SK-N-SH (cell line): ENCODE results near the gene LARP6. TPM values are rescaled to one million over a fixed set of nuclear protein-coding genes. Genes with fewer than 3 reads are reported as not detected.
A peak's percentile ranks its signal among the peaks of the same experiment; 100 is the strongest.

Source experiments
- CTCF ChIA-PET: fragments of 300-600, 350-600 bp; formaldehyde crosslinking; extraction: SDS; loops from one replicate; lab custom pipeline; 2021; lab: Yijun Ruan, JAX
- POLR2A ChIA-PET: fragments of 350-600 bp; sonication (Branson Sonifier 250); formaldehyde crosslinking; extraction: SDS; loops from one replicate; lab custom pipeline; 2020; ENCODE audit warnings: antibody characterized with exemption, inconsistent platforms; lab: Yijun Ruan, JAX
- DNase-seq: peaks from one replicate; pipeline ENCODE4 v3.0.0; 2012
- H2AFZ ChIP-seq: fragments of 200-600 bp; sonication (generic); 2 replicates; pipeline ENCODE4 v1.8.1; 2016; ENCODE audit warnings: antibody characterized with exemption, mild to moderate bottlenecking, low read depth
- H3F3A ChIP-seq: fragments of 200-600 bp; sonication (generic); replicated peaks from 2 replicates; pipeline ENCODE3; 2016; ENCODE audit warnings: antibody characterized with exemption, mild to moderate bottlenecking; ENCODE audit not compliant: insufficient read depth
- H3K27ac ChIP-seq, 2 experiments: fragments of 200-500 bp in 1 of 2; fragments of 200-600 bp in 1 of 2; sonication (Bioruptor generic) in 1 of 2; sonication (generic), shearing (Covaris generic) in 1 of 2; 2 replicates each; pipeline versions ENCODE4 v1.5.1 to v1.6.1; 2014 to 2016; ENCODE audit warnings: low read depth in 2 of 2, inconsistent platforms in 1 of 2, low read length in 1 of 2, mild to moderate bottlenecking in 1 of 2, mixed read lengths in 1 of 2
- H3K27me3 ChIP-seq: fragments of 200-600 bp; sonication (generic), shearing (Covaris generic); 2 replicates; pipeline ENCODE4 v1.6.1; 2016; ENCODE audit warnings: mixed run types; ENCODE audit not compliant: insufficient read depth
- H3K36me3 ChIP-seq, 2 experiments: fragments of 200-500 bp in 1 of 2; fragments of 200-600 bp in 1 of 2; sonication (Bioruptor generic) in 1 of 2; sonication (generic) in 1 of 2; replicated peaks in 1 of 2; 2 replicates each; pipeline versions ENCODE3 to v1.5.1; 2014 to 2016; ENCODE audit warnings: low read length in 1 of 2, mild to moderate bottlenecking in 1 of 2; ENCODE audit not compliant: insufficient read depth in 2 of 2, control insufficient read depth in 1 of 2
- H3K4me1 ChIP-seq, 2 experiments: fragments of 200-500 bp in 1 of 2; fragments of 200-600 bp in 1 of 2; sonication (Bioruptor generic) in 1 of 2; sonication (generic), shearing (Covaris generic) in 1 of 2; 2 replicates each; pipeline versions ENCODE4 v1.5.1 to v1.6.1; 2014 to 2016; ENCODE audit warnings: low read depth in 1 of 2, low read length in 1 of 2, mixed run types in 1 of 2; ENCODE audit not compliant: insufficient read depth in 2 of 2, control insufficient read depth in 1 of 2
- H3K4me2 ChIP-seq: fragments of 200-600 bp; sonication (generic), shearing (Covaris generic); 2 replicates; pipeline ENCODE4 v1.6.1; 2017; ENCODE audit warnings: mixed run types
- H3K4me3 ChIP-seq, 2 experiments: fragments of 200-500 bp in 1 of 2; fragments of 200-600 bp in 1 of 2; sonication (Bioruptor generic) in 1 of 2; sonication (generic), shearing (Covaris generic) in 1 of 2; 2 replicates each; pipeline versions ENCODE4 v1.5.1 to v1.8.1; 2014 to 2016; ENCODE audit warnings: low read depth in 2 of 2, inconsistent platforms in 1 of 2, low read length in 1 of 2, mild to moderate bottlenecking in 1 of 2, mixed read lengths in 1 of 2, moderate library complexity in 1 of 2
- H3K79me2 ChIP-seq: fragments of 200-600 bp; sonication (generic); 2 replicates; pipeline ENCODE4 v1.8.1; 2017; ENCODE audit warnings: mild to moderate bottlenecking; ENCODE audit not compliant: insufficient read depth
- H3K9ac ChIP-seq: fragments of 200-600 bp; sonication (generic); 2 replicates; pipeline ENCODE4 v1.6.1; 2017; ENCODE audit warnings: mixed run types
- H3K9me2 ChIP-seq: fragments of 200-600 bp; sonication (generic); 2 replicates; pipeline ENCODE4 v1.6.1; 2017; ENCODE audit warnings: mixed run types
- H3K9me3 ChIP-seq: fragments of 200-600 bp; sonication (generic); 2 replicates; pipeline ENCODE4 v1.6.1; 2017; ENCODE audit warnings: mixed run types, mild to moderate bottlenecking, moderate library complexity
- H4K20me1 ChIP-seq: fragments of 200-600 bp; sonication (generic); 2 replicates; pipeline ENCODE4 v1.6.1; 2017; ENCODE audit warnings: mild to moderate bottlenecking, mixed run types; ENCODE audit not compliant: insufficient read depth
- CHD2 ChIP-seq: fragments of 150-350 bp; IDR thresholded peaks from 2 replicates; pipeline ENCODE4 v1.6.1; 2018; ENCODE audit warnings: low read length; ENCODE audit not compliant: partially characterized antibody
- ELF1 ChIP-seq: IDR thresholded peaks from 2 replicates; pipeline ENCODE4 v1.4.0; 2012
- EP300 ChIP-seq, 2 experiments: IDR thresholded peaks; 2 replicates each; pipeline versions ENCODE4 v1.4.0 to v1.6.1; 2012; ENCODE audit warnings: borderline replicate concordance in 1 of 2, low read depth in 1 of 2, low read length in 1 of 2
- EZH2phosphoT487 ChIP-seq: fragments of 200-600 bp; sonication (generic); IDR thresholded peaks from 2 replicates; pipeline ENCODE4 v1.6.1; 2017; ENCODE audit warnings: low read depth, mixed run types, mild to moderate bottlenecking, antibody characterized with exemption, moderate library complexity, borderline replicate concordance
- FOXJ3 ChIP-seq: sonication (generic); formaldehyde crosslinking; IDR thresholded peaks from 2 replicates; pipeline ENCODE4 v1.5.1; 2020; ENCODE audit warnings: mild to moderate bottlenecking, missing genetic modification reagents
- FOXM1 ChIP-seq: IDR thresholded peaks from 2 replicates; pipeline ENCODE4 v1.4.0; 2012; ENCODE audit warnings: low read depth, mild to moderate bottlenecking
- GABPA ChIP-seq: IDR thresholded peaks from 2 replicates; pipeline ENCODE4 v1.4.0; 2012; ENCODE audit warnings: low read depth, mild to moderate bottlenecking
- GATA2 ChIP-seq: sonication (generic); formaldehyde crosslinking; IDR thresholded peaks from 2 replicates; pipeline ENCODE4 v1.5.0; 2020; ENCODE audit warnings: mild to moderate bottlenecking, missing genetic modification reagents
- MEF2A ChIP-seq: IDR thresholded peaks from 2 replicates; pipeline ENCODE4 v1.4.0; 2012; ENCODE audit warnings: low read depth, borderline replicate concordance
- NRF1 ChIP-seq: IDR thresholded peaks from 2 replicates; pipeline ENCODE4 v1.6.1; 2012; ENCODE audit warnings: low read depth, mild to moderate bottlenecking, low read length
- RXRA ChIP-seq: IDR thresholded peaks from 2 replicates; pipeline ENCODE4 v1.4.0; 2012; ENCODE audit warnings: low read depth, mild to moderate bottlenecking, borderline replicate concordance
- SIN3A ChIP-seq: IDR thresholded peaks from 2 replicates; pipeline ENCODE4 v1.6.1; 2012; ENCODE audit warnings: low read depth, mild to moderate bottlenecking, low read length, moderate library complexity, borderline replicate concordance
- TAF1 ChIP-seq: IDR thresholded peaks from 2 replicates; pipeline ENCODE4 v1.6.1; 2012; ENCODE audit warnings: low read depth, mild to moderate bottlenecking, low read length, moderate library complexity, borderline replicate concordance
- WGBS: methylation state at CpG from one replicate; pipeline ENCODE4 v1.1.6; 2017; ENCODE audit warnings: low lambda C conversion rate; 5-methylcytosine and 5-hydroxymethylcytosine counted together
- polyA plus RNA-seq, 3 experiments: library from polyadenylated mRNA; depleted of rRNA; stranded (reverse); fragments of >200 nt; gene quantifications; 2 replicates each; pipeline ENCODE4 v1.2.3, GENCODE V29; 2012
- TF ChIP-seq, protein P1 (sequence below): IDR thresholded peaks from 2 replicates; pipeline ENCODE4 v1.4.0; 2012; ENCODE audit warnings: low read depth
- TF ChIP-seq, protein P2 (sequence below): fragments of 200-600 bp; sonication (generic); IDR thresholded peaks from 2 replicates; pipeline ENCODE4 v1.6.1; 2017; ENCODE audit warnings: antibody characterized with exemption, mild to moderate bottlenecking, moderate library complexity
- TF ChIP-seq, protein P3 (sequence below): fragments of 150-350 bp; IDR thresholded peaks from 2 replicates; pipeline ENCODE4 v1.6.1; 2017; ENCODE audit warnings: antibody characterized with exemption, low read length, low read depth, borderline replicate concordance
- TF ChIP-seq, protein P4 (sequence below): IDR thresholded peaks from 2 replicates; pipeline ENCODE4 v1.4.0; 2012; ENCODE audit warnings: low read depth, borderline replicate concordance
- TF ChIP-seq, protein P5 (sequence below): fragments of 150-350 bp; IDR thresholded peaks from 2 replicates; pipeline ENCODE4 v1.6.1; 2016; ENCODE audit warnings: mild to moderate bottlenecking, low read depth, low read length
- TF ChIP-seq, protein P6 (sequence below): IDR thresholded peaks from 2 replicates; pipeline ENCODE4; 2012

The LARP6 gene
- polyA plus RNA-seq, 1 of the 3 experiments (the other 2 are of a cell fraction), result 236 TPM

DNA sequence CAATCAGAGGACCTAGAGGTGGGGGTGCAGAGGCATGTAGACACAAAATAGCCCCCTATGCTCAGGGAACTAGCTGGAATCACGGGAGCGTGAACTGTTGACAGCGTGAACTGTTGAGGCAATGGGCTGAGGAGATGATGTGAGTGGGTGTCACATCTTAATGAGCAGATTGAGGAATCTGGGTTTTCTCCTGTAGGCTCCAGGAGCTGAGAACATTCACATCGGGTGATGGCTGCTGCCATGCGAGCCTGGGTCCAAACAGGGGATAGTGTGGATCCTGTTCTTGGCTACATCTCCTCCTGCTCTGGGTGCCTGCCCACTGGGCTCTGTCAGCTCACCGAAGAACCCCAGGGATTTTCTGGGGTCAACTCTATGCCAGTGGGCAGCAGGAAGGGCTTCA is 2.1 kb downstream of the LARP6 start:
- Histone ChIP-seq H3K79me2 (peaks cover 74% of the 10 kb centered on the region), H2AFZ (no peak overlapping the region), H3K36me3 (peaks cover 25 to 43% of the 10 kb centered on the region in 2 experiments)
- CTCF ChIA-PET, result interaction anchor here (1.2 to 5.7 kb wide), 5 partner anchors 9 to 949 kb away, joined by 3 to 27 read pairs (median 3); no protein-coding TSS in a partner anchor
- TF ChIP-seq TAF1 (no peak), FOXJ3 (no peak), EP300 (IDR thresholded peaks at IDR 0.05; ENCODE audit: borderline replicate concordance in 1 of 2, low read depth in 1 of 2, low read length in 1 of 2) (no peak), RXRA (no peak), ELF1 (no peak), MEF2A (no peak), CHD2 (no peak), GATA2 (CRISPR knock-in tag) (no peak)
- TF ChIP-seq, protein P1, sequence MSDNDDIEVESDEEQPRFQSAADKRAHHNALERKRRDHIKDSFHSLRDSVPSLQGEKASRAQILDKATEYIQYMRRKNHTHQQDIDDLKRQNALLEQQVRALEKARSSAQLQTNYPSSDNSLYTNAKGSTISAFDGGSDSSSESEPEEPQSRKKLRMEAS, result no peak
- TF ChIP-seq, protein P2, sequence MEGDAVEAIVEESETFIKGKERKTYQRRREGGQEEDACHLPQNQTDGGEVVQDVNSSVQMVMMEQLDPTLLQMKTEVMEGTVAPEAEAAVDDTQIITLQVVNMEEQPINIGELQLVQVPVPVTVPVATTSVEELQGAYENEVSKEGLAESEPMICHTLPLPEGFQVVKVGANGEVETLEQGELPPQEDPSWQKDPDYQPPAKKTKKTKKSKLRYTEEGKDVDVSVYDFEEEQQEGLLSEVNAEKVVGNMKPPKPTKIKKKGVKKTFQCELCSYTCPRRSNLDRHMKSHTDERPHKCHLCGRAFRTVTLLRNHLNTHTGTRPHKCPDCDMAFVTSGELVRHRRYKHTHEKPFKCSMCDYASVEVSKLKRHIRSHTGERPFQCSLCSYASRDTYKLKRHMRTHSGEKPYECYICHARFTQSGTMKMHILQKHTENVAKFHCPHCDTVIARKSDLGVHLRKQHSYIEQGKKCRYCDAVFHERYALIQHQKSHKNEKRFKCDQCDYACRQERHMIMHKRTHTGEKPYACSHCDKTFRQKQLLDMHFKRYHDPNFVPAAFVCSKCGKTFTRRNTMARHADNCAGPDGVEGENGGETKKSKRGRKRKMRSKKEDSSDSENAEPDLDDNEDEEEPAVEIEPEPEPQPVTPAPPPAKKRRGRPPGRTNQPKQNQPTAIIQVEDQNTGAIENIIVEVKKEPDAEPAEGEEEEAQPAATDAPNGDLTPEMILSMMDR, result no peak
- TF ChIP-seq, protein P3, sequence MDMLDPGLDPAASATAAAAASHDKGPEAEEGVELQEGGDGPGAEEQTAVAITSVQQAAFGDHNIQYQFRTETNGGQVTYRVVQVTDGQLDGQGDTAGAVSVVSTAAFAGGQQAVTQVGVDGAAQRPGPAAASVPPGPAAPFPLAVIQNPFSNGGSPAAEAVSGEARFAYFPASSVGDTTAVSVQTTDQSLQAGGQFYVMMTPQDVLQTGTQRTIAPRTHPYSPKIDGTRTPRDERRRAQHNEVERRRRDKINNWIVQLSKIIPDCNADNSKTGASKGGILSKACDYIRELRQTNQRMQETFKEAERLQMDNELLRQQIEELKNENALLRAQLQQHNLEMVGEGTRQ, result no peak
- TF ChIP-seq, all 33 proteins: peak for 0
- H3K27me3 ChIP-seq, result no peaks in the 10 kb centered on the region
- peak overlapping the region in 1 of 2 experiments; percentile 97; a peak in 2 of 4 replicates for H3K27ac ChIP-seq
- no peak for DNase-seq
- no peaks in the 10 kb centered on the region for H3K9me2 ChIP-seq
- WGBS, result 94% methylated on average over 6 of the region's 6 CpGs
- H3K4me1 ChIP-seq, result peaks cover 16 to 19% of the 10 kb centered on the region in 2 experiments
- POLR2A ChIA-PET, result interaction anchor here (3.8 kb wide), 1 partner anchor 17 kb away, joined by 21 read pairs; no protein-coding TSS in a partner anchor
- H3K9ac ChIP-seq, result peak overlapping the region; percentile 94
- peak overlapping the region; percentile 85 for H3K4me2 ChIP-seq
- peaks cover 14% of the 10 kb centered on the region; the same call in 1 of the 2 replicates for H4K20me1 ChIP-seq
- H3K9me3 ChIP-seq, result no peaks in the 10 kb centered on the region
- H3K4me3 ChIP-seq, result peak overlapping the region; percentile 81 to 86; a peak in 3 of 4 replicates
- H3F3A ChIP-seq, result peaks cover 38% of the 10 kb centered on the region

DNA sequence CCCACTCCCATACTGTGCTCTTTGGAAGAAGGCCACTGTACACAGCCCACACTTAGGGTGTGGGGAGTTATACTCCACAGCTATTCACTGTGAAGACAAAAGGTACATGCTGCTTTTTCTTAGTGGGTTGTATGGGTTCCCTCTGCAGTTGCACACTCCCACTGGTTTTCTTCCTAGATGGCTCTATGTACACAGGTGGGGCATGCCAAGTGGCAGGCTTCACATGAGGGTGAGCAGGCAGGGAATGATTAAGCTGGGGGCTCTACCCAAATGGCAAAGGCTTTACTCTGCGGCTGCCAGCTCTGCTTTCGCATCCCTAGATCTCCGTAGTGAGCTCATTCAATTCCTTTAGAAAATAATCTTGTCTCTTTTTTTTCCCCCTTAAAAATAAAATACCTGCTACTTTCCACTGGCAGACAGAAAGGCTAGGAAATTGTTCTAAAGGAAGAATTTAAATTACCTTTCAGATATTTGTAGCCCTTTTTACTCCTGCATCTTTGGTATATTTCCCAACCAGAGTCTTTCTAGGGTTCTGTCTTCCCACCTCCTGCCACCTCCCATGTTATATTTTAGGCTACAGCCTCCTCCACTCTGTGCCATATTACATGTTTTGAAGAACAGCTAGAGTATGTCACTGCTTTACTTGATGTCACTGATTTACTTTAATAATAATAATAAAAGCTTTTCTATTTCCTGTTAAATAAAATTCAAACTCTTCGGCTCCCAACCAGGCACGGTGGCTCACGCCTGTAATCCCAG is 8.2 kb downstream of the LARP6 start:
- CTCF ChIA-PET, result interaction anchor here (0.6 to 1.6 kb wide), 4 partner anchors 8 to 1375 kb away, joined by 3 to 5 read pairs (median 4); partner anchors contain the start of gene LARP6
- DNase-seq, result no peak

More for the DNA sequence above, 8.2 kb downstream of the LARP6 start:
- H3K9me3 ChIP-seq, result no peaks in the 10 kb centered on the region
- H3K9ac ChIP-seq, result no peak overlapping the region
- peaks cover 6% of the 10 kb centered on the region; the same call in 1 of the 2 replicates for H4K20me1 ChIP-seq
- H3K9me2 ChIP-seq, result no peaks in the 10 kb centered on the region
- H2AFZ ChIP-seq, result no peak overlapping the region
- no peaks in the 10 kb centered on the region for H3K27me3 ChIP-seq
- no peak overlapping the region for H3K4me2 ChIP-seq
- TF ChIP-seq GABPA (no peak), NRF1 (no peak), FOXM1 (no peak), EZH2phosphoT487 (no peak), ELF1 (no peak), SIN3A (no peak), GATA2 (CRISPR knock-in tag) (no peak)
- TF ChIP-seq, protein P1, result no peak
- TF ChIP-seq, protein P4, sequence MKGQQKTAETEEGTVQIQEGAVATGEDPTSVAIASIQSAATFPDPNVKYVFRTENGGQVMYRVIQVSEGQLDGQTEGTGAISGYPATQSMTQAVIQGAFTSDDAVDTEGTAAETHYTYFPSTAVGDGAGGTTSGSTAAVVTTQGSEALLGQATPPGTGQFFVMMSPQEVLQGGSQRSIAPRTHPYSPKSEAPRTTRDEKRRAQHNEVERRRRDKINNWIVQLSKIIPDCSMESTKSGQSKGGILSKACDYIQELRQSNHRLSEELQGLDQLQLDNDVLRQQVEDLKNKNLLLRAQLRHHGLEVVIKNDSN, result no peak
- TF ChIP-seq, protein P5, sequence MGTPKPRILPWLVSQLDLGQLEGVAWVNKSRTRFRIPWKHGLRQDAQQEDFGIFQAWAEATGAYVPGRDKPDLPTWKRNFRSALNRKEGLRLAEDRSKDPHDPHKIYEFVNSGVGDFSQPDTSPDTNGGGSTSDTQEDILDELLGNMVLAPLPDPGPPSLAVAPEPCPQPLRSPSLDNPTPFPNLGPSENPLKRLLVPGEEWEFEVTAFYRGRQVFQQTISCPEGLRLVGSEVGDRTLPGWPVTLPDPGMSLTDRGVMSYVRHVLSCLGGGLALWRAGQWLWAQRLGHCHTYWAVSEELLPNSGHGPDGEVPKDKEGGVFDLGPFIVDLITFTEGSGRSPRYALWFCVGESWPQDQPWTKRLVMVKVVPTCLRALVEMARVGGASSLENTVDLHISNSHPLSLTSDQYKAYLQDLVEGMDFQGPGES, result no peak
- TF ChIP-seq, protein P6, sequence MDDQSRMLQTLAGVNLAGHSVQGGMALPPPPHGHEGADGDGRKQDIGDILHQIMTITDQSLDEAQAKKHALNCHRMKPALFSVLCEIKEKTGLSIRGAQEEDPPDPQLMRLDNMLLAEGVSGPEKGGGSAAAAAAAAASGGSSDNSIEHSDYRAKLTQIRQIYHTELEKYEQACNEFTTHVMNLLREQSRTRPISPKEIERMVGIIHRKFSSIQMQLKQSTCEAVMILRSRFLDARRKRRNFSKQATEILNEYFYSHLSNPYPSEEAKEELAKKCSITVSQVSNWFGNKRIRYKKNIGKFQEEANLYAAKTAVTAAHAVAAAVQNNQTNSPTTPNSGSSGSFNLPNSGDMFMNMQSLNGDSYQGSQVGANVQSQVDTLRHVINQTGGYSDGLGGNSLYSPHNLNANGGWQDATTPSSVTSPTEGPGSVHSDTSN, result no peak
- H3K27ac ChIP-seq, result no peak overlapping the region
- peaks cover 12 to 41% of the 10 kb centered on the region in 2 experiments for H3K36me3 ChIP-seq
- WGBS, result 95% methylated on average over 6 of the region's 6 CpGs
- H3K79me2 ChIP-seq, result peaks cover 93% of the 10 kb centered on the region
- POLR2A ChIA-PET, result no interaction called here
- no peaks in the 10 kb centered on the region for H3K4me1 ChIP-seq
- peaks cover 9% of the 10 kb centered on the region for H3F3A ChIP-seq
- no peak overlapping the region for H3K4me3 ChIP-seq
